Astrocyte (in vitro differentiated cells and primary cell): ENCODE measurements around the gene CORO6.
A peak's percentile ranks its signal among the peaks of the same experiment; 100 is the strongest.

Experiments used
- EZH2 ChIP-seq: IDR thresholded peaks from 2 replicates; pipeline ENCODE4 v1.6.1; 2012; ENCODE audit warnings: mild to moderate bottlenecking, low read length, inconsistent platforms; ENCODE audit not compliant: insufficient read depth
- TF ChIP-seq, protein P1 (sequence below): IDR thresholded peaks from 2 replicates; pipeline ENCODE4 v1.5.1; 2011; ENCODE audit warnings: low read depth, mild to moderate bottlenecking, inconsistent platforms, low read length, moderate library complexity; ENCODE audit not compliant: insufficient read depth

DNA sequence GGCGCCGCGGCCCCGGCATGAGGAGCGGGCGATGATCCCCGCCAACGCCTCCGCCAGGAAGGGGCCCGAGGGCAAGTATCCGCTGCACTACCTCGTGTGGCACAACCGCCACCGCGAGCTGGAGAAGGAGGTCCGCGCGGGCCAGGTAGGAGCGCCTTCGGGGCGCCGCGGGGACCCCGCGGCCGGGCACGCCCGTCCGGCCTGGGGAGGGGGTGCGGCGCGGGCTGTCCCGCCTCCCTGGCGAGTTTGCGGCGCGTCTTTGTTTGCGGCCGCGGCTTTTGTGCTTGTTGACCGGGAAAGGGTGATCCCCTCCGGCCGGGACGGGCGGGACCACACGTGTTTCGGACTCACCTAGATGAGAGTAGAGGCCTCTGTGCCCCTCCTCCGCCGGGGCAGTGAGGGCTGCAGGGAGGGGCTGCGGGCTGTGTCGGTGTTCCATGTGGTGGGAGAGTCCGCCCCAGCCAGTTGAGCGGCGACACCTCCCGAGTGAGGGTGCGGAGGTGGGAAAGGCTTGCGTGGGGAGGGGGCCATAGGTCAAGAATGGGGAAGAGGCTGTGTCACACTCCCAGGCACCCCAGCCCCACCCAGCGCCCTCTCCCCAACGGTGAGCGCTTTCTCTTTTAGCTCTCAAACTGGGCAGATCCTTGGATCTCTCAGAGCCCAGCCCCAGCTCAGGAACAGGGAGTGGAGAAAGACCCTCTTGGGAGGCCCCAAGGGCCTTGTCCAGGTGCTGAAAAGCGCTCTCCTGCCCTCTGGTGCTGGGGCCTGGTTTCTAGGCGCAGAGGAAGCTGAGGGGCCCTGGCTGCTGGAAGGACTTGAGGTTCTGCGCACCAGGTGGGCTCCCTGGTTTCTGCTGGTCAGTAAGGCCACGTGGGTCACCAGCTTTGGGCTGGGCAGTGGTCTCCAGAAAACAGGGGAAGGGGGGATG is 28.9 kb downstream of the CORO6 start:
- TF ChIP-seq, protein P1, sequence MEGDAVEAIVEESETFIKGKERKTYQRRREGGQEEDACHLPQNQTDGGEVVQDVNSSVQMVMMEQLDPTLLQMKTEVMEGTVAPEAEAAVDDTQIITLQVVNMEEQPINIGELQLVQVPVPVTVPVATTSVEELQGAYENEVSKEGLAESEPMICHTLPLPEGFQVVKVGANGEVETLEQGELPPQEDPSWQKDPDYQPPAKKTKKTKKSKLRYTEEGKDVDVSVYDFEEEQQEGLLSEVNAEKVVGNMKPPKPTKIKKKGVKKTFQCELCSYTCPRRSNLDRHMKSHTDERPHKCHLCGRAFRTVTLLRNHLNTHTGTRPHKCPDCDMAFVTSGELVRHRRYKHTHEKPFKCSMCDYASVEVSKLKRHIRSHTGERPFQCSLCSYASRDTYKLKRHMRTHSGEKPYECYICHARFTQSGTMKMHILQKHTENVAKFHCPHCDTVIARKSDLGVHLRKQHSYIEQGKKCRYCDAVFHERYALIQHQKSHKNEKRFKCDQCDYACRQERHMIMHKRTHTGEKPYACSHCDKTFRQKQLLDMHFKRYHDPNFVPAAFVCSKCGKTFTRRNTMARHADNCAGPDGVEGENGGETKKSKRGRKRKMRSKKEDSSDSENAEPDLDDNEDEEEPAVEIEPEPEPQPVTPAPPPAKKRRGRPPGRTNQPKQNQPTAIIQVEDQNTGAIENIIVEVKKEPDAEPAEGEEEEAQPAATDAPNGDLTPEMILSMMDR = no peak
- peak; percentile 35 for TF ChIP-seq EZH2
